ENCODE measurements around the gene PPM1B.
"Not testable (repeated sequence)": the region's sequence is repeated elsewhere in the genome, so short reads cannot be mapped to it uniquely, and the experiment has no call there.

Gene PPM1B

GRCh38 chr2:44242904-44243303 lies 74.2 kb downstream of the PPM1B start:
- TF ChIP-seq ZNF274 (IDR thresholded peaks at IDR 0.05; ENCODE audit: low read depth, low read length) = no peak
- H3K4me3 ChIP-seq (ENCODE audit: low read length) = no peak overlapping the region

GRCh38 chr2:44244135-44244871 lies 75.6 kb downstream of the PPM1B start:
- no peak for TF ChIP-seq ZNF274 (IDR thresholded peaks at IDR 0.05; ENCODE audit: low read depth, low read length)
- H3K4me3 ChIP-seq (ENCODE audit: low read length) = peak overlapping the region; percentile 39; the same call in 1 of the 2 replicates

DNA sequence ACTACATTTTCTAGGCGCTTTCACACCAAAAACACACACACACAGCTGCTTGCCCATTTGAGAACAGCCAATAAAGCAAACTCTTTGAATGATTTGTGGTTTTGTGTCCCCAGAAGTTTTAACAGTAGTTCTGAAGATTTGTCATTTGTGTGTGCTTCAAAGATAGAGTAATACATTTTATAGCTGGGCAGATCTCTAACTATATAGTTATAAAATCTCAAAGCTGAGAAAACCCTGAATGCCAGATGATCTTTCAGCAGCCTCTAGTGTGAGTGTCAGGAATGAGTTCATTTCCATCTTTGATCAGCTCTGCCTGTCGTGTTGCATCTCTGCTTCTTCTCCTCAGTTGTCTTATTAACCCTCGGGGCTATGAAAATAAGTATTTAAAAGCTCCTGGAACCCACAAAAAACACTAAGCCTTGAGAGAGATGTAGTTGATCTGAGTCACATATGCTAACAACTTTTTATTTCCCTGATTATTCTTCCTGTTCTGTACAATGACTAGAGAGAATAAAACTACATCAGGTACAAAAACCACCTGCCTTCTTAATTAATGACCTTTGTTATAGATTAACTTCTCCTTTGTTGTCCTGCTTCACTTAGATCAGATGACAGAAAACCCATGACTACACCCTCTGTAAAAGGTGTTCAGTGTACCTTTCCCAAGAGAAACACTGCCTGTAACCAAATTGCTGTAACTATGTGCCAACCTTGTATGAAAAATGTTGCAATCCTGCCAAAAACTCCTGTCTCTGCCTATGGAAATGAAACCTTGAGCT lies 76.6 kb downstream of the PPM1B start:
- no peak for TF ChIP-seq ZNF274 (IDR thresholded peaks at IDR 0.05; ENCODE audit: low read depth, low read length)
- H3K4me3 ChIP-seq (ENCODE audit: low read length) = no peak overlapping the region

GRCh38 chr2:44246436-44246835 lies 77.8 kb downstream of the PPM1B start:
- H3K4me3 ChIP-seq (ENCODE audit: low read length) = no peak overlapping the region
- TF ChIP-seq ZNF274 (IDR thresholded peaks at IDR 0.05; ENCODE audit: low read depth, low read length) = no peak

- H3K4me3 ChIP-seq (ENCODE audit: low read length) = no peak overlapping the region
- TF ChIP-seq ZNF274 (IDR thresholded peaks at IDR 0.05; ENCODE audit: low read depth, low read length) = no peak
These were observed 78.2 kb downstream of the PPM1B start for GRCh38 chr2:44246840-44247369.

- H3K4me3 ChIP-seq (ENCODE audit: low read length) = no peak overlapping the region
- TF ChIP-seq ZNF274 (IDR thresholded peaks at IDR 0.05; ENCODE audit: low read depth, low read length) = no peak
These were observed 79.2 kb downstream of the PPM1B start for GRCh38 chr2:44247924-44248323.

- not testable (repeated sequence) for H3K4me3 ChIP-seq (ENCODE audit: low read length)
These were observed 80.6 kb downstream of the PPM1B start for GRCh38 chr2:44249269-44249668.

DNA sequence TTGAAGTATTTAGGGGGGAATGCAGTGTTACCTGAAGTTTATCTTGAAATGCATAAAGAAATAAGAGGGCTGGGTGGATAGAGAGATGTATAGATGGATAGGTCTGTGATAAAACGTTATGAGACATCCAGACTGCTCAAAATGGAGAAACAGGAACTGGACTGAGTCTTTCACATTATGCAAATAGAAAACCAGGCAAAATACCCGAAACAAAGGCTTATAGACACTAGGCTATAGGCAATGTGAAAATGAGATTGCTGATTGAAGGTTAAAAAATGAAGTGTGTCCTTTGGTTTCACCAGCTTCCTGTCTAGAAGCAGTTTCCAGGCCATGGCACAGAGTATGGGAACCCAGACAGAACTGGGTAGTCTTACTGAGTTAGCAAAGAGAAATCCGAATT lies 81.7 kb downstream of the PPM1B start:
- H3K4me3 ChIP-seq (ENCODE audit: low read length) = no peak overlapping the region
- no peak for TF ChIP-seq ZNF274 (IDR thresholded peaks at IDR 0.05; ENCODE audit: low read depth, low read length)

DNA sequence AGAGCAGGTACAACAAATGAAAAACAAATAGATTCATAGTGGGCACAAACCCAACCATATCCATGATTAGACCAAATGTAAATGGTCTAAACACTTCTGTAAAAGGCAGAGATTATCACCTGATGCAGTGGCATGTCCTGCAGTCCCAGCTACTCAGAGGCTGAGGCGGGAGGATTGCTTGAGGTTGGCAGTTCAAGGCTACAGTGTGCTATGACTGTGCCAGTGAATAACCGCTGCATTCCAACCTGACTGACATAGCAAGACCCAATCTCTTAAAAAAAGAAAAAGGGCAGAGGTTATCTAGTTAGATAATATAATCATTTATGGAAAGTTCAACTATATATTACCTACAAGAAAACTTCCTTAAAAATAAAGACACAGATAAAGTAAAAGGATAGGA lies 85.3 kb downstream of the PPM1B start:
- no peak overlapping the region for H3K4me3 ChIP-seq (ENCODE audit: low read length)
- no peak for TF ChIP-seq ZNF274 (IDR thresholded peaks at IDR 0.05; ENCODE audit: low read depth, low read length)

DNA sequence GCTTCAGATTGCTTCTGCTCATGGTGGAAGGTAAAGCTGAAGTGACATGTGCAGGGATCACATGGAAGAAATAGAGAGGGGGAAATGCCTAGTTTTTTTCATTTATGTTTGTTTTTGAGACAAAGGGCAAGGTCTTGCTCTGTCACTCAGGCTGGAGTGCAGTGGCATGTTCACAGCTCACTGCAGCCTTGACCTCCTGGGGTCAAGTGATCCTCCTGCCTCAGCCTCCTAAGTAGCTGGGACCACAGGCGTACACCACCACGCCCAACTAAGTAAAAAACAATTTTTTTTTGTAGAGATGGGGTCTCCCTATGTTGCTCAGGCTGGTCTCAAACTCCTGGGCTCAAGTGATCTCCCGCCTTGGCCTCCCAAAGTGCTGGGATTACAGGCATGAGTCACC lies 87.0 kb downstream of the PPM1B start:
- H3K4me3 ChIP-seq (ENCODE audit: low read length) = not testable (repeated sequence)

DNA sequence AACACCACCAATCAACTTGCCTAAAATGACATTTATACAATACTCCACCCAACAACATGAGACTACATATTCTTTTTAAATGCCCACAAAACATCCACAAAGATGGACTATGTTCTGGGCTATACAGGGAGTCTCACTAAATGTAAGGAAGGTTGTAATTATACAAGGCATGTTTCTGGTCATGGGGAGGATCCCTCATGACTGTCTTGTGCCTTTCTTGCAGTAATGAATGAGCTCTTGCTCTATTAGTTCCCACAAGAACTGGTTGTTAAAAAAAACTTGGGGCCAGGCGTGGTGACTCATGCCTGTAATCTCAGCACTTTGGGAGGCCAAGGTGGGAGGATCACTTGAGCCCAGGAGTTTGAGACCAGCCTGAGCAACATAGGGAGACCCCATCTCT lies 89.1 kb downstream of the PPM1B start:
- H3K4me3 ChIP-seq (ENCODE audit: low read length) = not testable (repeated sequence)

- TF ChIP-seq ZNF274 (IDR thresholded peaks at IDR 0.05; ENCODE audit: low read depth, low read length) = no peak
- H3K4me3 ChIP-seq (ENCODE audit: low read length) = no peak overlapping the region
These were observed 98.7 kb downstream of the PPM1B start for GRCh38 chr2:44267269-44267795.

GRCh38 chr2:44267796-44268648 lies 99.3 kb downstream of the PPM1B start:
- no peak for TF ChIP-seq ZNF274 (IDR thresholded peaks at IDR 0.05; ENCODE audit: low read depth, low read length)
- no peak overlapping the region for H3K4me3 ChIP-seq (ENCODE audit: low read length)

DNA sequence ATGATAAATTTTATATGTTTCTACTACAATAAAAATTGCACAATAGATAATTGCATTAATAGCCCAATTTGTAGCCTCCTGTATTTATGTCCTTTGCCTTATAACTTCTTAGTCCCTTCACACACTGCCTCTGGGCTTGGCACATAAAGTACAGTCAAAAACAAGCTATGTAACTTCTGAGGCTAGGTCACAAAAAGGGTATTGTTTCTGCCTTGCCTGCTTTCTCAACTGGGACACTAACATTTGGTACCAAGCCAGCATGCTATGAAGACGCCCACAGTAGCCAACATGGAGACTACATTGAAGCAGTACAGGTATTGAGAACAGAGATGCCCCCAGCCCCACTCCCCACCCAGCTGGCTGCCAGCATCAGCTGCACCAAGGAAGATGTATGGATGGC lies 101.2 kb downstream of the PPM1B start:
- TF ChIP-seq ZNF274 (IDR thresholded peaks at IDR 0.05; ENCODE audit: low read depth, low read length) = no peak
- no peak overlapping the region for H3K4me3 ChIP-seq (ENCODE audit: low read length)

All from GM08714 (cell line).